Neural crest cell (in vitro differentiated cells): ENCODE results near the gene OCSTAMP. TPM values are rescaled to one million over a fixed set of nuclear protein-coding genes. Genes with fewer than 3 reads are reported as not detected.

Source experiments
- DNase-seq: peaks from one replicate; pipeline ENCODE4 v3.0.0; 2021; ENCODE audit warnings: low read depth, mixed read lengths, low spot score
- H3K27ac Mint-ChIP-seq: one replicate; pipeline ENCODE4 v1.8.0; 2021; ENCODE audit warnings: mild to moderate bottlenecking, mixed read lengths; ENCODE audit not compliant: unreplicated experiment
- H3K27me3 Mint-ChIP-seq: 2 replicates; pipeline ENCODE4 v1.8.0; 2021; ENCODE audit warnings: low read depth, mild to moderate bottlenecking, mixed read lengths
- H3K36me3 Mint-ChIP-seq: 2 replicates; pipeline ENCODE4 v1.8.0; 2021; ENCODE audit warnings: low read depth, mild to moderate bottlenecking, mixed read lengths
- H3K4me1 Mint-ChIP-seq: 2 replicates; pipeline ENCODE4 v1.8.0; 2021; ENCODE audit warnings: mixed read lengths
- H3K4me3 Mint-ChIP-seq: one replicate; pipeline ENCODE4 v1.8.0; 2021; ENCODE audit warnings: mild to moderate bottlenecking, mixed read lengths
- H3K9me3 Mint-ChIP-seq: 2 replicates; pipeline ENCODE4 v1.8.0; 2021; ENCODE audit warnings: mixed read lengths
- total RNA-seq: library from RNA; stranded (reverse); gene quantifications from 2 replicates; pipeline ENCODE4 v1.2.1, GENCODE V29; 2021
- TF ChIP-seq, protein P1 (sequence below): fragments of 200-600 bp; sonication (generic); conservative IDR thresholded peaks from 2 replicates; pipeline ENCODE4 v1.5.0; 2021; ENCODE audit warnings: antibody characterized with exemption, mild to moderate bottlenecking

Gene OCSTAMP
- total RNA-seq, 1 donor from 2014 or later: 0.26 TPM

- H3K27me3 Mint-ChIP-seq: no peaks in the 10 kb centered on the region
- DNase-seq: no peak
- peaks cover 8% of the 10 kb centered on the region for H3K4me1 Mint-ChIP-seq
- H3K9me3 Mint-ChIP-seq: peaks cover 5% of the 10 kb centered on the region
- no peak overlapping the region for H3K4me3 Mint-ChIP-seq
- H3K27ac Mint-ChIP-seq: no peak overlapping the region
- TF ChIP-seq, protein P1, sequence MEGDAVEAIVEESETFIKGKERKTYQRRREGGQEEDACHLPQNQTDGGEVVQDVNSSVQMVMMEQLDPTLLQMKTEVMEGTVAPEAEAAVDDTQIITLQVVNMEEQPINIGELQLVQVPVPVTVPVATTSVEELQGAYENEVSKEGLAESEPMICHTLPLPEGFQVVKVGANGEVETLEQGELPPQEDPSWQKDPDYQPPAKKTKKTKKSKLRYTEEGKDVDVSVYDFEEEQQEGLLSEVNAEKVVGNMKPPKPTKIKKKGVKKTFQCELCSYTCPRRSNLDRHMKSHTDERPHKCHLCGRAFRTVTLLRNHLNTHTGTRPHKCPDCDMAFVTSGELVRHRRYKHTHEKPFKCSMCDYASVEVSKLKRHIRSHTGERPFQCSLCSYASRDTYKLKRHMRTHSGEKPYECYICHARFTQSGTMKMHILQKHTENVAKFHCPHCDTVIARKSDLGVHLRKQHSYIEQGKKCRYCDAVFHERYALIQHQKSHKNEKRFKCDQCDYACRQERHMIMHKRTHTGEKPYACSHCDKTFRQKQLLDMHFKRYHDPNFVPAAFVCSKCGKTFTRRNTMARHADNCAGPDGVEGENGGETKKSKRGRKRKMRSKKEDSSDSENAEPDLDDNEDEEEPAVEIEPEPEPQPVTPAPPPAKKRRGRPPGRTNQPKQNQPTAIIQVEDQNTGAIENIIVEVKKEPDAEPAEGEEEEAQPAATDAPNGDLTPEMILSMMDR: no peak
- H3K36me3 Mint-ChIP-seq: peaks cover 10% of the 10 kb centered on the region
Observed at GRCh38 chr20:46584508-46584907, 34.1 kb upstream of the OCSTAMP start.

DNA sequence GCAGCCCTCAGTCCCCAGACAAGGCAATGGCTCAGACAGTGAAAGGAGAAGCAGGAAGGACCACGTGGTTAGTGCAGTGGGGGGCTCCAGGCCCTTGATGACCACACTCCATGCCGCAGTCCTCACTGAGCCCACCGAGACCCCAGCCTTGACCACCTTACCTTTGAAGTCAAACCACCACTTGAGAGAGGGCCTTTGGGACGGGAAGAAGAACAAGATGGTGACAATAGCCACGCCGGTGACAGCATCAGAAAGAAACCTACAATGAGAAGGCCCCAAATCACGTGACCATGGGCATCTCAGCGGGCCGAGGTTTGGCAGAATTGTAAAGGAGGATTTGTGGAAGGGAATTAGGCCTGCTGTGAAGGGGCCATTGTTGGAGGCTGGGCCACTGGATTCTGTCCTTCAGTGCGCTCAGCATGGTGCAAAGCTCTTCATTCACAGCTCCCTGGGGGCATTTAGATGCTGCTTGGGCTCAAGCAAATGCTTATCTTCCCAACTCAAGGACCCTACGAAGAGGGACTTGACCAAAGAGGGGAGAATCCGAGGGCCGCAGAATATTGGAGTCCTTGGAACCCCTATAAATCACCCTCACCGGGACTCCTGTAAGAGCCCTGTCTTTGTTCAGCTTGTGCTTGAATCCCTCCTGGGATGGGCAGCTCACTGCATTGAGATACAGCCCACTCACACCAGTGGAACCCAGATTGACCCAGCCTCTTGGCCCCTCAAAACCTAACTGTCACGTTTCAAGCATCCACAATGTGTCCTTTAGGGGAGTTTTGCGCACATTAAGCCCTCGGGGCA lies 33.2 kb upstream of the OCSTAMP start:
- no peak for DNase-seq
- Mint-ChIP-seq H3K27me3 (no peaks in the 10 kb centered on the region), H3K27ac (no peak overlapping the region), H3K4me1 (peaks cover 8% of the 10 kb centered on the region), H3K9me3 (peaks cover 5% of the 10 kb centered on the region), H3K4me3 (no peak overlapping the region), H3K36me3 (peaks cover 10% of the 10 kb centered on the region)
- TF ChIP-seq, protein P1: no peak

DNA sequence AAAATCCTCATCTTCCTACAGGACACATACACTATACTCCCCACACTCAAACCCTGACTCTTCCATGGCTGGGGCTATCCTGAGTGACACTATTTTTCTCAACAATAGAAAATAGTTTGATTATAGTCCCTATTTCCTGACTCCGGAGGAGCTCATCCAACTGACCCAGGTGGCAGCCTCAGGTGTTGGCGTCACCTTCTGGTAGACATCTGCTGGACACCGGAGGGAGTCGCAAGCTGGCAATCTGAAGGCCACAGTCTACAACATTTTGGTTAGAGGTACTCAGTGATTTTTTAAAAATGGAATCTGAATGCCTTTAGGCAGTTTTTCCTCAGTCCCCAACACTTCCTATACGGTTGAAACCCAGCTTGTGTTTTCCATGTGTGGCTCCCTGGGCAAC lies 32.2 kb upstream of the OCSTAMP start:
- no peak overlapping the region for H3K27ac Mint-ChIP-seq
- peaks cover 5% of the 10 kb centered on the region for H3K9me3 Mint-ChIP-seq
- no peaks in the 10 kb centered on the region for H3K27me3 Mint-ChIP-seq
- TF ChIP-seq, protein P1: no peak
- H3K36me3 Mint-ChIP-seq: peaks cover 10% of the 10 kb centered on the region
- H3K4me3 Mint-ChIP-seq: no peak overlapping the region
- no peak for DNase-seq
- peaks cover 8% of the 10 kb centered on the region for H3K4me1 Mint-ChIP-seq

- Mint-ChIP-seq H3K4me3 (no peak overlapping the region), H3K4me1 (peaks cover 8% of the 10 kb centered on the region), H3K36me3 (peaks cover 10% of the 10 kb centered on the region), H3K27me3 (no peaks in the 10 kb centered on the region), H3K9me3 (peaks cover 5% of the 10 kb centered on the region), H3K27ac (peak overlapping the region; percentile 58)
- TF ChIP-seq, protein P1: no peak
- no peak for DNase-seq
Observed at GRCh38 chr20:46581391-46581790, 30.9 kb upstream of the OCSTAMP start.

- Mint-ChIP-seq H3K9me3 (peaks cover 5% of the 10 kb centered on the region), H3K27ac (no peak overlapping the region), H3K36me3 (peaks cover 10% of the 10 kb centered on the region), H3K4me3 (no peak overlapping the region), H3K27me3 (no peaks in the 10 kb centered on the region), H3K4me1 (peaks cover 13% of the 10 kb centered on the region)
- no peak for DNase-seq
- TF ChIP-seq, protein P1: no peak
Observed at GRCh38 chr20:46580613-46581205, 30.3 kb upstream of the OCSTAMP start.
